ENCODE data around the gene EXOSC5.
A peak's percentile ranks its signal among the peaks of the same experiment; 100 is the strongest.

Gene EXOSC5

DNA sequence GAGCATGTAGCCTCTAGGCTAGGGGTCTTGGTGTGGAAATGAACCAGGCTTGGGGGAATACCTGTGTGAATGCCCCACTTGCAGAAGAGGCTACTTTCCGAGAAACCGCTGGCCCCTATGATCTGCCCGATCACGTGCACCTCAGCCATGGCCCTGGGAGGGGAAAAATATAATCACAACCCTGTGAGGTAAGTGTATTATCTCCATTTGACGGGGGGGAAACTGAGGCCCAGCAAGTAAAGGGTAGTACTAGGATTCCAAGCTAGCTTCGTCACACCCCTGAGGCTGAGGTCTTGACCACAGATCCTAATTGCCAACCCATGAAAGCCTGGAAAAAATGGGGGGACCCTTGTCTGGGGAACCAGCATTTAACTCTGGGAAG, 33.8 kb downstream of the EXOSC5 start:
- H3K4me1 ChIP-seq (ENCODE audit: insufficient read depth, low read length, severe bottlenecking), result peaks cover 22% of the 10 kb centered on the region
- H3K9ac ChIP-seq (ENCODE audit: low read length), result peak overlapping the region; percentile 85
- H3K9me3 ChIP-seq (ENCODE audit: low read length), result no peaks in the 10 kb centered on the region
- no peaks in the 10 kb centered on the region for H3K27me3 ChIP-seq (ENCODE audit: insufficient read depth, low read length)
- H4K20me1 ChIP-seq (ENCODE audit: insufficient read depth, low read length), result no peaks in the 10 kb centered on the region
- no peaks in the 10 kb centered on the region for H3F3A ChIP-seq (ENCODE audit: insufficient read depth, low read length)
- H3K36me3 ChIP-seq (ENCODE audit: insufficient read depth, low read length), result no peaks in the 10 kb centered on the region
- no peak overlapping the region for H2AFZ ChIP-seq (ENCODE audit: low read length)
- H3K4me3 ChIP-seq (ENCODE audit: low read depth, low read length, poor library complexity, severe bottlenecking), result peak overlapping the region; percentile 75
- H3K27ac ChIP-seq (ENCODE audit: low read depth, low read length, poor library complexity, severe bottlenecking), result peak overlapping the region; percentile 95
- H3K4me2 ChIP-seq (ENCODE audit: low read length), result peak overlapping the region; percentile 80
- H3K79me2 ChIP-seq (ENCODE audit: insufficient read depth, low read length), result peaks cover 5% of the 10 kb centered on the region; the same call in 1 of the 2 replicates
- H3K9me2 ChIP-seq (ENCODE audit: low read depth, low read length), result no peaks in the 10 kb centered on the region
- TF ChIP-seq, protein P1, sequence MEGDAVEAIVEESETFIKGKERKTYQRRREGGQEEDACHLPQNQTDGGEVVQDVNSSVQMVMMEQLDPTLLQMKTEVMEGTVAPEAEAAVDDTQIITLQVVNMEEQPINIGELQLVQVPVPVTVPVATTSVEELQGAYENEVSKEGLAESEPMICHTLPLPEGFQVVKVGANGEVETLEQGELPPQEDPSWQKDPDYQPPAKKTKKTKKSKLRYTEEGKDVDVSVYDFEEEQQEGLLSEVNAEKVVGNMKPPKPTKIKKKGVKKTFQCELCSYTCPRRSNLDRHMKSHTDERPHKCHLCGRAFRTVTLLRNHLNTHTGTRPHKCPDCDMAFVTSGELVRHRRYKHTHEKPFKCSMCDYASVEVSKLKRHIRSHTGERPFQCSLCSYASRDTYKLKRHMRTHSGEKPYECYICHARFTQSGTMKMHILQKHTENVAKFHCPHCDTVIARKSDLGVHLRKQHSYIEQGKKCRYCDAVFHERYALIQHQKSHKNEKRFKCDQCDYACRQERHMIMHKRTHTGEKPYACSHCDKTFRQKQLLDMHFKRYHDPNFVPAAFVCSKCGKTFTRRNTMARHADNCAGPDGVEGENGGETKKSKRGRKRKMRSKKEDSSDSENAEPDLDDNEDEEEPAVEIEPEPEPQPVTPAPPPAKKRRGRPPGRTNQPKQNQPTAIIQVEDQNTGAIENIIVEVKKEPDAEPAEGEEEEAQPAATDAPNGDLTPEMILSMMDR (IDR thresholded peaks at IDR 0.05; ENCODE audit: low read length), result no peak
- no peak for TF ChIP-seq EZH2 (IDR thresholded peaks at IDR 0.05; ENCODE audit: borderline replicate concordance, low read length)

DNA sequence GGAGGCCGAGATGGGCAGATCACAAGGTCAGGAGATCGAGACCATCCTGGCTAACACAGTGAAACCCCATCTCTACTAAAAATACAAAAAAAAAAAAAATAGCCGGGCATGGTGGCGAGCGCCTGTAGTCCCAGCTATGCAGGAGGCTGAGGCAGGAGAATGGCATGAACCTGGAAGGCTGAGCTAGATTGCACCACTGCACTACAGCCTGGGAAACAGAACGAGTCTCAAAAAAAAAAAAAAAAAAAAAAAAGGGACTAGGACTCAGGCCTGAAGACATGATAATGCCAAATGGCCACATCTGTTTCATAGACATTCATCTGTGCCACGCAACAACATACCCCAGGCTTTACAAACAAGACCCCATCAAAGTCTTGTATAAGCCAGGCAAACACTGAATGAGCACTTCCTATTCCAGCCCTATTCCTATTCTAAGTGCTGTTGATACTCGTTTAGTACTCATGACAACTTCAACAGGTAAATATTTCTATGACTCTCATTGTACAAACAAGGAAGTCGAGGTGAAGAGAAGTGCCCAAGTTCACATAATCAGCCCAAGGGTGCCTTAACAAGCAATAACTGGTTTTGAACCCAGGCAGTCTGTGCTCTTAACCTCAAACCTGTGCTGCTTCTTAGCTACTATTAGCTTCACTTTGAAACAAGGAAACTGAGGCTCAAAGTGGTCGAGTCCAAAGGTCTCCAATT, 34.9 kb downstream of the EXOSC5 start:
- no peak overlapping the region for H3K4me2 ChIP-seq (ENCODE audit: low read length)
- H3K4me1 ChIP-seq (ENCODE audit: insufficient read depth, low read length, severe bottlenecking), result peaks cover 15% of the 10 kb centered on the region
- H3K4me3 ChIP-seq (ENCODE audit: low read depth, low read length, poor library complexity, severe bottlenecking), result no peak overlapping the region
- H3K9ac ChIP-seq (ENCODE audit: low read length), result no peak overlapping the region
- peak overlapping the region; percentile 30 for H3K27ac ChIP-seq (ENCODE audit: low read depth, low read length, poor library complexity, severe bottlenecking)
- H3K79me2 ChIP-seq (ENCODE audit: insufficient read depth, low read length), result peaks cover 5% of the 10 kb centered on the region; the same call in 1 of the 2 replicates
- H3F3A ChIP-seq (ENCODE audit: insufficient read depth, low read length), result no peaks in the 10 kb centered on the region
- no peaks in the 10 kb centered on the region for H4K20me1 ChIP-seq (ENCODE audit: insufficient read depth, low read length)
- no peaks in the 10 kb centered on the region for H3K9me2 ChIP-seq (ENCODE audit: low read depth, low read length)
- no peaks in the 10 kb centered on the region for H3K27me3 ChIP-seq (ENCODE audit: insufficient read depth, low read length)
- H3K36me3 ChIP-seq (ENCODE audit: insufficient read depth, low read length), result no peaks in the 10 kb centered on the region
- no peaks in the 10 kb centered on the region for H3K9me3 ChIP-seq (ENCODE audit: low read length)
- H2AFZ ChIP-seq (ENCODE audit: low read length), result no peak overlapping the region
- TF ChIP-seq EZH2 (IDR thresholded peaks at IDR 0.05; ENCODE audit: borderline replicate concordance, low read length), result no peak
- TF ChIP-seq, protein P1 (IDR thresholded peaks at IDR 0.05; ENCODE audit: low read length), result no peak

DNA sequence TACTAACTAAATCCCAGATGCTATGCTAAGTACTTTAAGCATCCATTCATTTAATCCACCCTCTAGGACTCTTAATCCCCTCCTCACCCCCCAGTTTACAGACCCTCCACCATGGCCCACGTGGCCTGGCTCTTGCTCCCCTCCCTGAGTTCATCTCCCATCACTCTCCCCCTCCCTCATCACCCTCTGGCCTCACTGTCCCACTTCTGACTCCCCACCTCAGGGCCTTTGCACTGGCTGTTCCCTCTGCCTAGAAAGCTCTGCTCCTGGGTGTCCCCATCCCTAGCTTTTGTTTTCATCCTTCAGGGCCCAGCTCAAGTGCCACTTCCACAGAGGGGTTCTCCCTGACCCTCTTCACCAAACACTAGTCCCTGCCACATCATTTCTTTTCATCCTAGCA, 37.4 kb downstream of the EXOSC5 start:
- Histone ChIP-seq H2AFZ (ENCODE audit: low read length) (no peak overlapping the region), H3K4me3 (ENCODE audit: low read depth, low read length, poor library complexity, severe bottlenecking) (no peak overlapping the region), H3F3A (ENCODE audit: insufficient read depth, low read length) (no peaks in the 10 kb centered on the region), H3K36me3 (ENCODE audit: insufficient read depth, low read length) (no peaks in the 10 kb centered on the region), H3K9ac (ENCODE audit: low read length) (no peak overlapping the region), H3K9me3 (ENCODE audit: low read length) (no peaks in the 10 kb centered on the region), H3K79me2 (ENCODE audit: insufficient read depth, low read length) (no peaks in the 10 kb centered on the region), H3K9me2 (ENCODE audit: low read depth, low read length) (no peaks in the 10 kb centered on the region), H4K20me1 (ENCODE audit: insufficient read depth, low read length) (no peaks in the 10 kb centered on the region), H3K27me3 (ENCODE audit: insufficient read depth, low read length) (no peaks in the 10 kb centered on the region), H3K4me2 (ENCODE audit: low read length) (no peak overlapping the region), H3K4me1 (ENCODE audit: insufficient read depth, low read length, severe bottlenecking) (peaks cover 9% of the 10 kb centered on the region), H3K27ac (ENCODE audit: low read depth, low read length, poor library complexity, severe bottlenecking) (no peak overlapping the region)
- TF ChIP-seq EZH2 (IDR thresholded peaks at IDR 0.05; ENCODE audit: borderline replicate concordance, low read length), result no peak
- TF ChIP-seq, protein P1 (IDR thresholded peaks at IDR 0.05; ENCODE audit: low read length), result no peak
